GM04504 (cell line): ENCODE measurements around the gene ENPP7.
A peak's percentile ranks its signal among the peaks of the same experiment; 100 is the strongest.
"Not testable (repeated sequence)": the region's sequence is repeated elsewhere in the genome, so short reads cannot be mapped to it uniquely, and the experiment has no call there.

Experiments
- DNase-seq: peaks from one replicate; pipeline ENCODE4 v3.0.0-alpha.2; 2012; ENCODE audit warnings: low read depth

ENPP7 gene

DNA sequence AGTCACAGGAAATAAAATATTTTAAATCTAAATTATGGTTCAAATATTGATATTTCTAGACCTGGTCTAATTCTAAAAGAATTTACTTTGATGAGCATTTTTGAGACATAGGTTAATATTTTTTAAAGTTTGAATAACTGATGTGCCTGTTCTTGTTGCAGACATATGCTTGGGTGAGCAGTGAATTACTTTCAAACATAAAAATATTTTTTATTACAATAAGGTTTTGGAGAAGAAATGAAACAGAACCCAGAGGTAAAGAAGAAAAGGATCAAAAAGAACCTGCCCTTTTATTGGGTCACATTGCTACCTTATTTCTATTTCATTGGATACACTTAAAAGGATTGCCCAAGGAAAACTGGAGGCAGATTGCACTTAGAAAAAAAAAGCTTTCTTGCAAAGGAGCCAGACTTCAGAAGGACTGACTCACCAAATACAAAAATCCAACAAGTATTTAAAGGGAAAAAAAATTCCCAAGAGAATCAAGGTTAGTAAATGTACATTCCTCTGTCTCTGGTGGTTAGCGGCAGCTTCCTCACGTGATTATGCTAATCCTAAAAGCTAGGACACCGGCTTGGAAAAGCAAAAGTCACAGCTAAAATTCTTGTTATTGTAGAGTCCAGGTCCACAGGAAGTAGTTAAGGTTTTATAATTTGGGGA lies 18.5 kb downstream of the ENPP7 start:
- peak; percentile 37 for DNase-seq

DNA sequence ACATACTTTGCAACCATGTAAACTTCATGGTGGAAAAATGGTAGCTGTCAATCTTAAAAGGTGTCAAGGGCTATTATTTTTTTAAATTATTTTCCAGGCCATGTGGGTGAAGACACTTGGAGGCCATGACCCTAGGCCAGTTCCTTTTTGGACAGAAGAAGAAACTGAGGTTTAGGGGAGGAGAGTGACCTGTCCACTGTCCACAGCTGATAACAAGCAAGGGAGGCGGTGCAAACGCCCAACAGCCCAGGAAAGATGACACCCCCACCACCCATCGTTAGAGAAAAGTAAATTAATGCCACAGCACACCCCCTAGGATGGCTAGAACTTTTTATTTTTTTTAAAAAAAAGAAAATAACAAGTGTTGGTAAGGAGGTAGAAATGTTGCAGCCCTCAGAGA lies 19.2 kb downstream of the ENPP7 start:
- DNase-seq, result no peak

DNA sequence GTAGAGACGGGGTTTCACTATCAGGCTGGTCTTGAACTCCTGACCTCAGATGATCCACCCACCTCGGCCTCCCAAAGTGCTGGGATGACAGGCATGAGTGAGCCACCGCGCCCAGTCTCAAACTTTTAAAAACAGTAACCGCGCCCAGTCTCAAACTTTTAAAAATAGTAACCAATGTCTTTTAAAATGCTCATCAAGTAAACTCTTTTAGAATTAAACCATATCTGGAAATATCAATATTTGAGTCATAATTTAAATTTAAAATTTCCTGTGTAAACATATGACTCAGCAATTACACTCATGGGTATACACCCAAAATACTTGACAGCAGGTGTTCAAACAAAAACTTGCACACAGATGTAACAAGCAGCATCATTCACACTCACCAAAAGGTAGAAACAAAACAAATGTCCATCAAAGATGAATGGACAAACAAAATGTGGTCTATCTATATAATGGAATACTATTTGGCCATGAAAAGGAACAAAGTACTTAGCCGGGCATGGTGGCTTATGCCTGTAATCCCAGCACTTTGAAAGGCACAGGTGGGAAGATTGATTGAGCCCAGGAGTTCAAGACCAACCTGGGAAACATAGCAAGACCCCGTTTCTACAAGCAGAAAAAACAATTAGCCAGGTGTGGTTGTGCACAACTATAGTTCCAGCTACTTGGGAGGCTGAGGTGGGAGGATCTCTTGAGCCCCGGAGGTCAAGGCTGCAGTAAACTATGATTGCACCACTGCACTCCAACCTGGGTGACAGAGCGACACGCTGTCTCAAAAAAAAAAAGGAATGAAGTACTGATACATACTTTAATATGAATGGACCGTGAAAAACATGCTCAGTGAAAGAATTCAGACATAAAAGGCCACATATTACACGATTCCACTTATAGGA lies 20.2 kb downstream of the ENPP7 start:
- DNase-seq, result no peak

DNA sequence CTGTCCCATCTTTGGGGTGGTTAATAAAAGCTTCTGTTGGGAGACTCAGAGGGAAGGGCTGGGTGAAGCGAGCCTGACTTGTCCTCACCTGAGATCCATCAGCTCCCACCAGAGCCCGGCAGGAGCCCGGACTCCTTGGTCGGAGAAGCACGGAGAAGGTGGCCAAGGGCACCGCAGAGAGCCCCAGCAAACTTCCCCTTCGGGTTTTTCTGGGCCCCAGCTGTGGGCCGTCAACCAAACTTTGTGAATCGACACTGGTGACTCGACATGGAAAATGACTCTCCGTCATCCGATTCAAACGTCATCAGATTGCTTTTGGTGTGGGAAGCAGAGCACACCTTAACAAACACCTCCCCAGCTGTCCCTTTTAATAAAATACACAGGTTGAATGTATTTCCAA lies 21.4 kb downstream of the ENPP7 start:
- DNase-seq, result no peak

DNA sequence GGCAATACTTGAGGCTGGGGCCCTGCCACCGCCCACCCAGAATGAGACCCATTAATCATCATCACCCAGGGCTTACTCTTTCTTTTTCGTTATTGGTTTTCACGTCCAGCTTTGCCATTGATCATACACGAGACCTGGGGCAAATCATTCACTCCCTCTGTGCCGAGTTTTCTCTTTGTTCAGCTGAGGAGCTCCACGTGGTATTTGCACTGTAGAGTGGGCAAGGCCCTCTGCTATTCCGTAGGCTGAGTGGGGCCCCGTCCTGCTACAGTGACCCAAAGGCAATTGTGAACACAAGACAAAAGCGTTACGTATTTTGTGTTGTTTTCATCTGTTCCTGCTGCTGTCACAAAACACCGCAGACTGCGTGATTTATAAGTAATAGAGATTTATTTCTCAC lies 23.6 kb downstream of the ENPP7 start:
- DNase-seq, result no peak

DNA sequence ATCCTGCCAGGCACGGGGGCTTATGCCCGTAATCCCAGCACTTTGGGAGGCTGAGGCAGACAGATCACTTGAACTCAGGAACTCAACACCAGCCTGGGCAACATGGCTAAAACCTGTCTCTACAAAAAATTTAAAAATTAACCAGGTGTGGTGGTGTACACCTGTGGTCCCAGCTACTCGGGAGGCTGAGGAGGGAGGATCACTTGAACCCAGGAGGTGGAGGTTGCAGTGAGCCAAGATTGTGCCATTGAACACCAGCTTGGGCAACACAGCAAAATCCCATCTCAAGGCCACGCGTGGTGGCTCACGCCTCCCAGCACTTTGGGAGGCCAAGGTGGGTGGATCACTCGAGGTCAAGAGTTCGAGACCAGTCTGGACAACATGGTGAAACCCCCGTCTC lies 24.2 kb downstream of the ENPP7 start:
- not testable (repeated sequence) for DNase-seq

DNA sequence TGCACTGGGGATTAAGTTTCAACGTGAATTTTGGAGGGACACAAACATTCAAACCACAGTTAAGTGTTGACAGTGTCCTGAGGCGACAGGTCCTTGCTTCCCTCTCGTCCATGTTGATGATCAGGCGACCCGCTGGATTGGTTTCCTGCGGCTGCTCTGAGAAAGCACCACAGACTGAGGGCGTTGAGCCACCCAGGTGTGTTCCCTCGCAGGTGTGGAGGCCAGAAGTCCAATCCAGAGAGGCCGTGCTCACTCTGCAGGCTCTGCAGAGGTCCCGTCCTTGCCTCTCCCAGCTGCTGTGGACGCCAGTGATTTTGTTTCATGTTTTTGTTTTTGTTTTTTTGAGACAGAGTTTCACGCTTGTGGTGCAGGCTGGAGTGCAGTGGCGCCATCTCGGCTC lies 24.8 kb downstream of the ENPP7 start:
- DNase-seq, result no peak

DNA sequence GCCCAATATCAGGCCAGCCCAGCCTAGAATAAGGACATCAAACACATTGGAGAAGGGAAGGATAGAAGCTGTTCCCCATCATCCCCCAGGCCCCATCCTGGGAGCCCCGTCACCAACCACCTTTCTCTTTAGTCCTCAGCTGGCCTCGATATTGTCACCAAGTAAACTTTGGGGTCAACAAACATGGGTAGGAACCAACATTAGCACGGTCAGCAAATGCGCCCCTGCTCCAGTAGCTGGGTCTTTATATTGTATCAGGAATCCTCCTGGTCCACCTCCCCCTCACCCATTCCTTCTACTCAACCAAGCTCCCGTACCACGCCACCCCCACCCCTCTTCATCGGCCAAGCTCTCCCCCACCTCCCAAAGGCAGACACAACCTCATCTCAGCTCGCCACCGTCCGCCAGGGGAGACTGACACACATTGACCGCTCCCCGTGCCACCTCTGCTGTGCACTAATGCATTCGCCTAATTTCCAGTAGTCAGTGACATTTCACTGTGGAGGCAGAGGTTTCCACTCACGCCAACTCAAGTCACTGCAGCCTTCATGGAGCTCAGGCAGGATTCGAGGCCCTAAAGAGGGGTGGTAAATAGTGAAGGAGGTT lies 26.5 kb downstream of the ENPP7 start:
- DNase-seq, result no peak

DNA sequence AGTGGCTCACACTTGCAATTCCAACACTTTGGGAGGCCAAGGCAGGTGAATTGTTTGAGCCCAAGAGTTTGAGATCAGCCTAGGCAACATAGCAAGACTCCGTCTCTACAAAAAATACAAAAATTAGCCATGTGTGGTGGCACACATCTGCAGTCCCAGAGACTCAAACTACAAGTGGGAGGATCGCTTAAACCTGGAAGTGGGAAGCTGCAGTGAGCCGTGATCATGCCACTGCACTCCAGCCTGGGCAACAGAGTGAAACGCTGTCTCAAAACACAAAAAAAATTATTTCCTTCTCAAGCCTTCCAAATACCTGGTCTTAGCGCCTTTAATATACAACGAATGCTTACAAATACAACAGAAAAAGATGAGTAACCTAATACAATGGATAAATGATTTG lies 27.5 kb downstream of the ENPP7 start:
- DNase-seq, result no peak

DNA sequence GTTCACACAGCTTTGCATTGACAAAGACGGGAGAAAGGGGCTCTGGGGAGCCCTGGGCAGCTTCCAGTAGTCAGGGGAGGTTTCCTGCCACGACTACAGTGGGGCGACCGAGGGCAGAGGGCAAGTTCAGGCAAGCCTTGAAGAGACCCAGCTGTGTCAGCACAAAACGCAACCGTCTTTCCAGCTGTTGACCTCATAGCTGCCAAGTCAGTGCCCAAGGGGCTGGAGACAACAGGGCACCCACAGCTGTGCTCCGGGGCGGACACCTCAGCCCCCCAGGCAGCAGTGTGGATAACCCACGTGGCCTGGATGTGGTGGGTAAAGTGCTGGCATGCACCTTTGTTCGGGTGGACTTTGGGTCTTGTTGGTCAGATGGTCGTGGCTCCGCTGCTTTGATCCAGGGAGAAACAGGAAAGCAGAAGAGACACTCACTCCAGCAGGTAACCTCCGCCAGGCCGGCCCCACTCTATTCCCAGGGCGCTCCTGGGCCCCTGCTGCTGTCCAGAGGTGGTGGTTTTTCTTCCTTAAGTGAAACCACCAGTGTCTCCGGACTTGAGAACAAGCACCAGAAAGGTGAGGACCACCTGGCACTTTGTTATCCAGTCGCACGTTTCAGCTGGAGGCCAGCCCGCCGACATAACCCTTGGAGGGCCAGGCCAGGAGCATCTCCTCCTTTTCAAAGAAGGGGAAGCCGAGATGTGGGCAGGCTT lies 29.6 kb downstream of the ENPP7 start:
- no peak for DNase-seq

DNA sequence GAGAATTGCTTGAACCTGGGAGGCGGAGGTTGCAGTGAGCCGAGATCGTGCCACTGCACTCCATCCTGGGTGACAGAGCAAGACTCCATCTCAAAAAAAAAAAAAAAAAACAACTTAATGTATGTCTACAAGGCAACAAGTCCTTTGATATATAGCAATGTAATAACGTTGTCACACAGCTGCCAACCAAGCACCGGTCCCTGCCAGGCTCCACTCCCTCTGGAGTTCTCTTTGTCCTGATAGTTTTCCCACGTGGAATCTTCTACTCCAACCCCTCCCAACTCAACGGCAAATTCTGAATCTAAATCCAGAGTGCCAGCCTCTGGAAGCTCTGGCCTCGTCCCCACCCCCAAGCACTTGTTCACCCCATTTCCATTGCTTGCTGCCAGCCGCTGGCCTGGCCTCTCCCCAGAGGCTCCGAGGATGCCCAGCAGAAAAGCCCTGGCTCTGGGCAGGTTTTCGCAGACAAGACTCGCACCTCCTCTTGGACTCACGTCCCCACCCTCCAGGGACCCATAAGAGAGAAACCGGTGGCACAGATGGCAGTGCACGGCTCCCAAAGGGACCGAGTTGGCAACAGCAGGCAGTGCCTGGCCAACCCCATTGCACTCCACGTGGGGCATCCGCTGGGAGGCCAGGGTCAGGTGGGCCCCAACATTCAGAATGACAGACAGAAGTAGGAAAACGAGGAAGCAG lies 31.3 kb downstream of the ENPP7 start:
- DNase-seq, result no peak

DNA sequence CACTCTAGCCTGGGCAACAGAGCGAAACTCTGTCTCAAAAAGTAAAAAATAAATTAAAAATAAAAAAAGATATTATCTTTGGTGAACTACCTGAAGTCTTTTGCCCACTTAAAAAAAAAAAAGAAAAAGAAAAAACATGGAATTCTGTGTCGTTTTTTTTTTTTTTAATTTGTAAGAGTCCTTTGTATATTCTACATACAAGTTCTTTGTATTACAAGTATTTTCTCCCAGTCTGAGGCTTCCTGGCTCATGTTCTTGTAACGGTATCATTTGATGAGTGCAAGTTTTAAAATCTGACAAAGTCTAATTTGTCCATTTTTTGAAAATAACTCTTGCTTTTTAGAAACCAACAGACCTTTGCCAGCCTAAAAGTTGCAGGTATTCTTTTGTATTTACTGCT lies 35.0 kb downstream of the ENPP7 start:
- no peak for DNase-seq

DNA sequence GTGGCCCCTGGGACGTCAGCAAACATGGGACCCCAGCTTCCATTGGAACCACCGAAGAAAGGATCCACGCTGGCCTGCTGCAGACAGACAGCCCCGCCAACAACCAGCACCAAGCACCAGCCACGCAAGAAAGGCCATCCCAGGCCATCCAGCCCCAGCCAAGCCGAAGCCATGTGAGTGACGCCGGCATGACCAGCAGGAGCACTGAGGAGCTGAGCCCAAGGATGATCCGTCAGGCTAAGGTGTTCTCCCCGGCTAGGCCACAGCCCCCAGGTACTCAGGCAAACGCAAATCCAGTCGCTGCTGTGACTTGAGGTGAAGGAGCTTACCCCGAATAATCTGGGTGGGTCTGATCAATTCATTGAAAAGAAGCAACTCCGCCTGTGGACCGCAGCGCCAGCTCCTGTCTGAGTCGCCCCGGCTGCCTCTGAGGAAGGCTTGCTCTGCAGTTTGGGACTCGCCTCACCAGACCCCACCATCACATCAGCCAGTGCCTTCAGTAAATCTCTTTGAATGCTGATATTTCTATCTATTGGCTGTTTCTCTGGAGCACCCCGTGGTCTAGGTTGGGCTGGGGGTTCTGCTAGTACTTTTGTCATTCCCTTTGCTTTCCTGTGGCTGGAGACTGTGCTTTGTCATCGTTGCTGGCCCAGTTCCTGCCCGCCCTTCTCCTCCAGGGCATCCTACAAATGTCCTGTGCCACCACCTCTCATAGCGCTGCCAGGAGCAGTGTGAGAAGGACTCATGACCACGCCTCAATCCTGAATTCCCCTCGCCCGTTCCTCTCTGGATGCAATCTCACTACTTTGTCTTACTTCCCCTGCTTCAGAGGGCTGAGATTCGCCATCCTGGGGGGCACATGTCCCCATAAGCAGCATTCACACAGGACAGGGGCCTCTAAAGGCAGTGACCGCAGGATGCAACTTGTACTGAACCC lies 39.1 kb downstream of the ENPP7 start:
- DNase-seq, result no peak

DNA sequence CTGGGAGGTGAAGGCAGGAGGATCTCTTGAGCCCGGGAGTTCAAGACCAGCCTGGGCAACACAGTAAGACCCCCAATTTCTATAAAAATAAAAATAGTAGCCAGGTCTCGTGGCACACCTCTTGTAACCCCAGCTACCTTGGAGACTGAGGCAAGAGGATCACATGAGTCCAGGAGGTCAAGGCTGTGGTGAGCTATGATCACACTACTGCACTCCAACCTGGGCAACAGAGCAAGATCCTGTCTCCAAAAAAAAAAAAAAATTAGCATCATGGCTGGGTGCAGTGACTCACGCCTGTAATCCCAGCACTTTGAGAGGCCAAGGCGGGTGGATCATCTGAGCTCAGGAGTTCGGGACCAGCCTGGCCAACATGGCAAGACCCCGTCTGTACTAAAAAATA lies 40.5 kb downstream of the ENPP7 start:
- DNase-seq, result no peak

DNA sequence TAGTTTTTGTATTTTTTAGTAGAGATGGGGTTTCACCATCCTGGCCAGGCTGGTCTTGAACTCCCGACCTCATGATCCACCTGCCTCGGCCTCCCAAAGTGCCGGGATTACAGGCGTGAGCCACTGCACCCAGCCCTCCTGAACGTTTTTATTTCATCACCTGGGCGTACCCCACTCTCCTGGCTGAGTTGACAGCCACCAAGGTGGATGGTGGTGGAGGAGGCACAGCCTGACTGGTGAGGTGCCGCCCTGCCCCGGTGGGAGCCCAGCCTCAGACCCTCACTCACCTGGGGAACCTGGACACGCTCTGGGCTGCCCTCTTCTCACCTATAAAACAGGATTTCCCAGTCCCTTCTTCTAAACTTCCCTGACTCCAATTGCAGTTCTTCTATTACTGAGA lies 42.0 kb downstream of the ENPP7 start:
- DNase-seq, result not testable (repeated sequence)

DNA sequence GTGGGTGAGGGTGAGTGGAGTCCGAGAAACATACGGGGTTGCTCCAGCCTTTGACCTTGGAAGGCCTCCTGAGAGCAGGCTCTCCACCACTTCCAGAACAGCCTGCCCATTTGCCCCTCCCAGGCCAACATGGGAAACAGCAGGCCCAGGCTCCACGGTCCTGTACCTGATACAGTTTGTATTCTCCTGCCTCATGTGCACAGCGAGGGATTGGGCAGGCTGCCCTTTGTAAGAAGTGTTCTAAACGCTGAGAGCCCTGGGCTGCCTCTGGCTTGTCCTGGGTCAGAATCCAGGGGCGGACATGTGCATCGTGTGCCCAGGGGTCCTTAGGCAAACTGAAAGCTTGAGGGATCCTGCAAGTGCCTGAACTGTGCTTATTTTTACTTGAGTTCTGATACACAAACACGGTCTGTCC lies 43.8 kb downstream of the ENPP7 start:
- no peak for DNase-seq

DNA sequence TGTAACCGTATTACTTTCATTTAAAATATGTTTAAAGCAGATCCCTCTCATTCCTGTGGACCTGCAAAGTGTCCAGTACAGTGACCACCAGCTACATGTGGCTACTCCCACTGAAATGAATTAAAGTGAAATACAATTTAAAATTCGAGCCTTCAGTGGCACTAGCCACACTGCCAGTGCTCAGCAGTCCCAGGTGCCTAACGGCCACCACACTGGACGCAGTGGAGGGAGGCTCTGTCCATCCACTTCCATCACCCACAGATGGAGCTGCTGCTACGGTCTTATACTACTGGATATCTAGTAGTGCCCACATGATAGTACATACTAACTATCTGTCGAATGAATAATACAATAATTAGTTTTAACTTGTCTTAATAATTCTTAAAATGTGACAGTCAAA lies 44.9 kb downstream of the ENPP7 start:
- no peak for DNase-seq

DNA sequence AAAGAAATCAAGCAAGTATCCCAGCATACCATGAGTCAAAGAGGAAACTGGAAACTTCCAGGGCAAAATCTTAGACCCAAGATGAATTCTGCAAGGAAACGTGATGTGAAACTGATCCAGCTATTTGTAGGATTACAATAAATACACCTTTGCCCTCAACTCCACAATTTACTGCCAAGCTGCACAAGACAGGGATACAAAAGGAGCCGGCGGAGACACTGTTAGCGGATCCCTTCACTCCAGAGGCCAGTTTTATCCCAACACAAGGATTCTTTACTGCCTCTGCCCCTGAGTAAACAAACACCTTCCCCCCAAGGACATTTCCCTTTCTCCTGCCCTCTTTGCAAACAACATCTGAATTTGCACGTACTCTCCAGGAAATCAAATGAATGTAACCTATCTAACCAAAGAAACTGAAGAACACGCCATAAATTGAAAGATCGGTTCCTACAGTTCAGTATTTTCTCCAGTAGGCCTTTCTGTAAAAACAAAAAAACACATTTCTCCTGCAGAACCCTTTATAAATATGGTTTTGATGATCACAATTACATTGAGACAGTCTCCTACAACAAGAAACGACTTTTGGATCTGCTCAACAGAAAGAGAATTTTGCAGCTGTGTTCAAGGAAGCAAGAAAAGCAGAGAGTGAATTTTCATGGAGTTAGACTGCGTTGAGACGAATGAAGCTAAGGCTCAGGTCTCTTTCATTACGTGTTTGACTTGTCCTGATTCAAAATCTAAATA lies 45.8 kb downstream of the ENPP7 start:
- DNase-seq, result no peak

DNA sequence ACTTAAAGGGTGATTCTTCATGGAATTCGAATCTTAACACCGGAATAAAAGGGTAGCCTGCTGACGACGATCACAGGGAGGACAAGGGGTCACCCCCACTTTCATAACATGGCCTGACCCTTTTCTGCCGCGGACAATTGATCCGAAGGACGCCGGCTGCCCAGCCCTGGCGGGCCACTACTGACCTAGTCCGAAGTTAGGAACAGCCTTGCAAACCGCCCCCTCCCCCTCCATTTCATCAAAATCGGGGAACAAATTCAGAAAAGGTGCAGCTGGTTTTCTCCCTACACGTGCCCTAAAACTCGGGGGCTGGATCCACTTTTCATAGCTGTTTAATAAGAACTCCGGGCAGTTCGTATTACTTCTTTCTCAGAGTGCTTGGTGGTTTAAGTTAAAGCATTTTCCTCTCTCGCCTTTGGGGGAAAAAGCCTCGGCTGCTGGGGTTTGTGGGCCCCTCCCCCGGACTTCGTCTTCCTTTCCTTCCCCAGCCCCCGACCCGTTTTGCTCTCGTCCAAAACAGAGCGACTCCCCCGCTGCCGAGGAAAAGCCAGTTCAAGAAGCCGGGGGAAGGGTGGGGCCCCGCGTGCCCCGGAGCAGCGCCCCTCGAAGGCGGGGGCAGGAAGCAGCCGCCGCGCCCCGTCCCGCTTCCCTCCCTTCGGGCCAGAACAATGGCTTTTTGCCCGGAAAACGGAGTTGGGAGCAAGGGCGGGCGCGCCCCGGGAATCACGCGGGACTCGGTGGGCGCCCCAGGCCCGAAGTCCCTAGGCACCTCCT lies 46.6 kb downstream of the ENPP7 start:
- no peak for DNase-seq
